Stomach (tissue), 9 donors: ENCODE results near the gene MAS1L. TPM values are rescaled to one million over a fixed set of nuclear protein-coding genes. Genes with fewer than 3 reads are reported as not detected.

Experiments
- DNase-seq, 2 donors: peaks; one replicate each; pipeline versions ENCODE4 v3.0.0 to v3.0.0-alpha.2; 2013 to 2019
- H3K27ac ChIP-seq, 5 donors: fragments of 200-600 bp in 4 of 5; sonication (generic) in 4 of 5; one replicate each; pipeline ENCODE4 v1.5.1; 2013 to 2019; ENCODE audit warnings: mild to moderate bottlenecking in 1 of 5, moderate library complexity in 1 of 5
- H3K27me3 ChIP-seq, 3 donors: fragments of 200-600 bp; sonication (generic); one replicate each; pipeline ENCODE4 v1.5.1; 2017 to 2019; ENCODE audit warnings: mixed run types in 1 of 3
- H3K36me3 ChIP-seq, 4 donors: fragments of 200-600 bp; sonication (generic); 1 replicate in 3 of 4; 2 replicates in 1 of 4; pipeline ENCODE4 v1.5.1; 2016 to 2019
- H3K4me1 ChIP-seq, 4 donors: fragments of 200-600 bp; sonication (generic); one replicate each; pipeline ENCODE4 v1.5.1; 2016 to 2019
- H3K4me3 ChIP-seq, 4 donors: fragments of 200-600 bp; sonication (generic) in 3 of 4; one replicate each; pipeline ENCODE4 v1.5.1; 2016 to 2019; ENCODE audit warnings: mild to moderate bottlenecking in 1 of 4
- H3K9me3 ChIP-seq, 4 donors: fragments of 200-600 bp; sonication (generic); one replicate each; pipeline ENCODE4 v1.5.1; 2016 to 2019
- EP300 ChIP-seq: sonication (generic); formaldehyde crosslinking; IDR thresholded peaks from one replicate; pipeline ENCODE4 v1.6.1; 2017; ENCODE audit warnings: antibody characterized with exemption
- POLR2A ChIP-seq, 4 donors: fragments of 450-650 bp; IDR thresholded peaks; one replicate each; pipeline ENCODE4 v1.6.1; 2016; ENCODE audit warnings: antibody characterized with exemption in 4 of 4, control low read depth in 2 of 4, mild to moderate bottlenecking in 1 of 4, moderate library complexity in 1 of 4
- POLR2AphosphoS5 ChIP-seq, 3 donors: sonication (generic); formaldehyde crosslinking; IDR thresholded peaks; one replicate each; pipeline ENCODE4 v1.6.1; 2016; ENCODE audit warnings: antibody characterized with exemption in 3 of 3
- WGBS, 5 donors: extraction: QIAGEN DNeasy Blood & Tissue Kit in 3 of 5; methylation state at CpG; one replicate each; pipeline versions ENCODE4 v1.1.5 to v1.1.7; 2013 to 2018; 5-methylcytosine and 5-hydroxymethylcytosine counted together
- intact Hi-C: fragments of 100-400 bp; cut with DNase I; formaldehyde crosslinking; loops from one replicate; pipeline ENCODE4 v1.15.1; 2023; ENCODE audit warnings: low total_unique reads
- polyA plus RNA-seq, 3 donors: library from polyadenylated mRNA; stranded (reverse); fragments of 200-250 nt; gene quantifications; one replicate each; pipeline ENCODE4 v1.2.3, GENCODE V29; 2013
- total RNA-seq, 5 donors: library from RNA; depleted of rRNA; stranded (reverse); fragments of >200 nt; gene quantifications; one replicate each; pipeline versions ENCODE4 v1.1.0 to v1.2.3, GENCODE V29; 2014 to 2016
- TF ChIP-seq, protein P1 (sequence below), 7 experiments: fragments of 450-650 bp in 4 of 7; fragments of 200-600 bp in 3 of 7; sonication (generic) in 3 of 7; IDR thresholded peaks; one replicate each; pipeline ENCODE4 v1.5.1; 2016 to 2019; ENCODE audit warnings: antibody characterized with exemption in 7 of 7, control low read depth in 2 of 7, mild to moderate bottlenecking in 1 of 7
- donor health status: healthy with polysubstance abuse.
- donor health status: Bipolar disorder and iron deficiency.
- donor health status: healthy.

The MAS1L gene
- total and polyA plus RNA-seq, 8 donors = 0.55 TPM; not detected in 7

DNA sequence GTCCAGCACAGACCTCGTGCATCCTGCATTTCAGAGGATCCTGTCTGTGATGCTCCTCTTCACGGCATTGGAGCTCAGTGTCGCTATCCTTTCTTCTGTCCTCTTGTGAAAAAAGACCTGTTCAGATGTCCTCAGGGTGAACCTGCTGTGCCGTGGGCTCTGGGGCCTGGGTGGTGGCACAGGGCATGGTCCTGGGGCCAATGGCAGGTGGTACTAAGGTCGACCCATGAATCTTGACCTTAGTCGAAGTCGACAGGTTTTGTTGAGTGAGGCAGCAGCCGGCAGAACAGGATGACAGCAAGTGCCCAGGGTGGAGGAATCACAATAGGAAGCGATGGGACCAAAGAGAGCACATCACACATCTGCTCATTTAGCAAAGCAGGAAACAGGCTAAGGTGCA, 22.0 kb upstream of the MAS1L start:
- Histone ChIP-seq H3K4me1 (no peaks in the 10 kb centered on the region), H3K27ac (no peak overlapping the region), H3K36me3 (no peaks in the 10 kb centered on the region), H3K4me3 (no peak overlapping the region), H3K27me3 (peaks cover 0 to 12% (median 0%) of the 10 kb centered on the region in 3 donors), H3K9me3 (no peaks in the 10 kb centered on the region)
- TF ChIP-seq, protein P1, sequence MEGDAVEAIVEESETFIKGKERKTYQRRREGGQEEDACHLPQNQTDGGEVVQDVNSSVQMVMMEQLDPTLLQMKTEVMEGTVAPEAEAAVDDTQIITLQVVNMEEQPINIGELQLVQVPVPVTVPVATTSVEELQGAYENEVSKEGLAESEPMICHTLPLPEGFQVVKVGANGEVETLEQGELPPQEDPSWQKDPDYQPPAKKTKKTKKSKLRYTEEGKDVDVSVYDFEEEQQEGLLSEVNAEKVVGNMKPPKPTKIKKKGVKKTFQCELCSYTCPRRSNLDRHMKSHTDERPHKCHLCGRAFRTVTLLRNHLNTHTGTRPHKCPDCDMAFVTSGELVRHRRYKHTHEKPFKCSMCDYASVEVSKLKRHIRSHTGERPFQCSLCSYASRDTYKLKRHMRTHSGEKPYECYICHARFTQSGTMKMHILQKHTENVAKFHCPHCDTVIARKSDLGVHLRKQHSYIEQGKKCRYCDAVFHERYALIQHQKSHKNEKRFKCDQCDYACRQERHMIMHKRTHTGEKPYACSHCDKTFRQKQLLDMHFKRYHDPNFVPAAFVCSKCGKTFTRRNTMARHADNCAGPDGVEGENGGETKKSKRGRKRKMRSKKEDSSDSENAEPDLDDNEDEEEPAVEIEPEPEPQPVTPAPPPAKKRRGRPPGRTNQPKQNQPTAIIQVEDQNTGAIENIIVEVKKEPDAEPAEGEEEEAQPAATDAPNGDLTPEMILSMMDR (IDR thresholded peaks at IDR 0.05) = no peak
- no peak for TF ChIP-seq EP300
- TF ChIP-seq POLR2AphosphoS5 (IDR thresholded peaks at IDR 0.05) = no peak
- TF ChIP-seq POLR2A (IDR thresholded peaks at IDR 0.05) = no peak
- DNase-seq = no peak
- WGBS, 5 donors = 70 to 84% (median 78%) methylated on average over 9 of the region's 9 CpGs
- intact Hi-C loops = no loop called here

DNA sequence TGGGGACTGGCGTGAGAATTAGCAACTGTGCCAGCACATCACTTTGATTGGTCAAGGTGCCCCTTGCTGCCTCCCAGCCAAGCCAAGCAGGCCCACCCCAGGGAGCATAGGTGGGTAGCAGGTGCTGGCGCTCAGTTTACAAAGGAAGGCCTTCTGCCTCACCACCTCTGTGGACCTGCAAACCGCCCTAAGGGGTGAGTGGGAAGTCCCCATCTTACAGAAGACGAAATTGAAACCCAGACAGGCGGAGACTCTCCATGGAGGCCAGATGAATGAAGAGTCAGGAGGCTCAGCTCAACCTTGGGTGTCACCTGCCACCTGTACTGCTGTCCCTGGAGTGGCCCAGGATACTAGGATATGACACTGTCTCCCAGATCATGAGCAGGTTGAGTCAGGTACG, 21.5 kb upstream of the MAS1L start:
- Histone ChIP-seq H3K27ac (no peak overlapping the region), H3K27me3 (peaks cover 0 to 12% (median 0%) of the 10 kb centered on the region in 3 donors), H3K4me3 (no peak overlapping the region), H3K4me1 (no peaks in the 10 kb centered on the region), H3K9me3 (no peaks in the 10 kb centered on the region), H3K36me3 (no peaks in the 10 kb centered on the region)
- no peak for DNase-seq
- intact Hi-C loops = no loop called here
- TF ChIP-seq, protein P1 (IDR thresholded peaks at IDR 0.05) = no peak
- TF ChIP-seq EP300 = no peak
- no peak for TF ChIP-seq POLR2AphosphoS5 (IDR thresholded peaks at IDR 0.05)
- 64 to 74% (median 72%) methylated on average over 5 to 6 of the region's 6 CpGs for WGBS, 5 donors

DNA sequence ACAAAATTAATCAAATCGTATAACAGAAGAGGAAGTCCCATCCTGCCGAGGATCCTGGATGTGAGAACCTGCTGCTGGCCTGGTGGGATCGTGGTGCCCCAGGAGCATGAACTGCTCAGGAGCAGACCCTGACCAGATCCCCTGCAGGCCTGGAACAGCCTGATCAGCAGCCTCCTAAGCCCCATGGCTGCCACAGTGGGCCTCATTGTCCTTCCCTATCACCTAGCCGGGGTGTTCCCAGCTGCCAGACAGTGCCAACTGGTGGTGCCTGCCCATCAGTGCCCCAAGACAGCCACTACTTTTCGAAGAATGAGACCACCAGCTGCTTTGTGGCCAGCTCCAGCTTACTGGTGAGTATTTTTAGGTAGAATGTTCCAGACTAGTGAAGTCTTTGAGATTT, 19.6 kb upstream of the MAS1L start:
- DNase-seq = no peak
- no peaks in the 10 kb centered on the region for H3K4me1 ChIP-seq
- H3K27ac ChIP-seq = no peak overlapping the region
- H3K36me3 ChIP-seq = no peaks in the 10 kb centered on the region
- intact Hi-C loops = no loop called here
- peaks cover 0 to 15% (median under 1%) of the 10 kb centered on the region in 3 donors for H3K27me3 ChIP-seq
- WGBS, 5 donors = 71 to 78% (median 75%) methylated on average over 4 to 5 of the region's 5 CpGs
- H3K9me3 ChIP-seq = no peaks in the 10 kb centered on the region
- no peak overlapping the region for H3K4me3 ChIP-seq
- TF ChIP-seq POLR2AphosphoS5 (IDR thresholded peaks at IDR 0.05) (no peak), POLR2A (IDR thresholded peaks at IDR 0.05) (no peak), EP300 (no peak)
- TF ChIP-seq, protein P1 (IDR thresholded peaks at IDR 0.05) = no peak

DNA sequence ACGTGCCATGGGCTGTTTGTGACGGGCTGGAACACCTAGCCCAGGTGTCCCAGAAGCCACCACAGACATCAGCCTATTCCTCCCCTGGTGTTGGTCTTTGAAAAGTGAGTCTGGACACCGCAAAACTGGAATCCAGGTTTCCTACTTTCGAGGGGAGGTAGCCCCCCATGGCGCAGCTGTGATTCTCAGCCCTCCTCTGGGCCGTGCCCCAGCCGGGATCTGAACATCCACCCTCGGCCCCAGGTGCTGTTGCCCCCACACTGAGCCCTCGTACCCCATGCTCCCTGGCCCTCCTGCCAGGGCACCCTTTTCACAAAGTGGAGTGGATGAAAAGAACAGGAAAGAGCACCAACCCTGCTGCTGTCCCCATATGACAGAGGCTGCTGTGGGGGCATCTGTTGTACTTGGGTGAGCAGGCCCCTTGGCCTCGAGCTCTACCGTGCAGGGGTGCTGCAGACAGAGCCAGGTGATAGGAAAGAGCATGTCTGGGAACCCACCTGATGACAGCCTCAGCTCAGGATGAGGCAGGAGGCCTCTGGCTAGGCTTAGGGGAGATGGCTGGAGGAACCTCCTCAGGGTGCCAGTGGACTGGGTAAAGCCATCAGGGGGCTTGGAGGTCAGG, 18.8 kb upstream of the MAS1L start:
- Histone ChIP-seq H3K27me3 (peaks cover 0 to 18% (median 3%) of the 10 kb centered on the region in 3 donors), H3K27ac (no peak overlapping the region), H3K4me3 (no peak overlapping the region), H3K9me3 (no peaks in the 10 kb centered on the region), H3K4me1 (no peaks in the 10 kb centered on the region), H3K36me3 (no peaks in the 10 kb centered on the region)
- no peak for DNase-seq
- intact Hi-C loops = no loop called here
- TF ChIP-seq, protein P1 (IDR thresholded peaks at IDR 0.05) = no peak
- TF ChIP-seq EP300 = no peak
- TF ChIP-seq POLR2AphosphoS5 (IDR thresholded peaks at IDR 0.05) = no peak
- TF ChIP-seq POLR2A (IDR thresholded peaks at IDR 0.05) = no peak
- WGBS, 5 donors = 51 to 78% (median 68%) methylated on average over 6 to 11 of the region's 11 CpGs
